H1 (cell line): ENCODE measurements around the gene ZNF667. TPM values are rescaled to one million over a fixed set of nuclear protein-coding genes. Genes with fewer than 3 reads are reported as not detected.

Experiments
- CTCF ChIA-PET: fragments of 300-600 bp; sonication (Branson Sonifier 250); formaldehyde crosslinking; loops from one replicate; lab custom pipeline; 2021; ENCODE audit not compliant: partially characterized antibody; lab: Charles Lee
- POLR2A ChIA-PET: fragments of 300-600 bp; sonication (Branson Sonifier 250); formaldehyde crosslinking; loops from one replicate; lab custom pipeline; 2021; ENCODE audit warnings: inconsistent platforms; ENCODE audit not compliant: partially characterized antibody; lab: Charles Lee
- DNase-seq, 2 experiments: peaks; one replicate each; pipeline versions ENCODE4 v3.0.0 to v3.0.0-alpha.2; 2010 to 2022; ENCODE audit warnings: low spot score in 2 of 2, low read depth in 1 of 2, mixed read lengths in 1 of 2
- FAIRE-seq: peaks from 2 replicates; lab custom pipeline; 2011; peaks lifted over from hg19 to GRCh38; lab: Jason Lieb, UNC
- H2AFZ ChIP-seq: 2 replicates; pipeline ENCODE4 v1.8.1; 2012; ENCODE audit warnings: low read length, inconsistent platforms
- H2AK5ac ChIP-seq: 2 replicates; pipeline ENCODE4 v1.6.1; 2013; ENCODE audit warnings: low read depth, low read length
- H2BK120ac ChIP-seq: replicated peaks from 2 replicates; pipeline ENCODE3; 2013; ENCODE audit warnings: low read depth, low read length, inconsistent platforms
- H2BK12ac ChIP-seq: 2 replicates; pipeline ENCODE4 v1.6.1; 2013; ENCODE audit warnings: low read depth, low read length
- H2BK15ac ChIP-seq: 2 replicates; pipeline ENCODE4 v1.6.1; 2013; ENCODE audit warnings: low read length
- H2BK20ac ChIP-seq: 2 replicates; pipeline ENCODE4 v1.6.1; 2013; ENCODE audit warnings: low read length
- H2BK5ac ChIP-seq: 2 replicates; pipeline ENCODE4 v1.6.1; 2013; ENCODE audit warnings: low read depth, low read length
- H3K14ac ChIP-seq: 2 replicates; pipeline ENCODE4 v1.6.1; 2013; ENCODE audit warnings: inconsistent platforms; ENCODE audit not compliant: insufficient read length
- H3K18ac ChIP-seq: 2 replicates; pipeline ENCODE4 v1.6.1; 2013; ENCODE audit warnings: low read length; ENCODE audit errors: extremely low read depth
- H3K23ac ChIP-seq: 2 replicates; pipeline ENCODE4 v1.6.1; 2013; ENCODE audit warnings: inconsistent platforms; ENCODE audit not compliant: insufficient read length
- H3K23me2 ChIP-seq: 2 replicates; pipeline ENCODE4 v1.6.1; 2013; ENCODE audit warnings: low read depth, low read length
- H3K27ac ChIP-seq: 2 replicates; pipeline ENCODE4 v1.6.1; 2011; ENCODE audit warnings: low read depth, low read length, inconsistent platforms
- H3K27me3 ChIP-seq, 4 experiments: replicated peaks in 1 of 4; 1 replicate in 1 of 4; 2 replicates in 3 of 4; pipeline versions ENCODE4 v1.6.1 to v1.8.1; 2011 to 2013; ENCODE audit warnings: low read length in 3 of 4, mild to moderate bottlenecking in 3 of 4, inconsistent platforms in 2 of 4, mixed read lengths in 2 of 4, moderate library complexity in 1 of 4; ENCODE audit not compliant: control insufficient read depth in 3 of 4, insufficient read depth in 3 of 4; ENCODE audit errors: extremely low read depth in 1 of 4
- H3K36me3 ChIP-seq, 4 experiments: 2 replicates each; pipeline versions ENCODE4 v1.6.1 to v1.8.1; 2011 to 2013; ENCODE audit warnings: mild to moderate bottlenecking in 4 of 4, low read length in 3 of 4, moderate library complexity in 2 of 4, control low read depth in 1 of 4, inconsistent platforms in 1 of 4; ENCODE audit not compliant: insufficient read depth in 4 of 4, control insufficient read depth in 2 of 4
- H3K4ac ChIP-seq: replicated peaks from 2 replicates; pipeline ENCODE3; 2013; ENCODE audit warnings: low read length, low read depth, mixed read lengths, inconsistent platforms; ENCODE audit not compliant: insufficient read length
- H3K4me1 ChIP-seq, 4 experiments: replicated peaks in 1 of 4; 1 replicate in 1 of 4; 2 replicates in 3 of 4; pipeline versions ENCODE4 v1.6.1 to v1.8.1; 2011 to 2013; ENCODE audit warnings: low read length in 3 of 4, inconsistent platforms in 2 of 4, mixed read lengths in 1 of 4; ENCODE audit not compliant: insufficient read depth in 4 of 4, control insufficient read depth in 3 of 4
- H3K4me2 ChIP-seq, 2 experiments: 2 replicates each; pipeline versions ENCODE4 v1.6.1 to v1.8.1; 2011 to 2013; ENCODE audit warnings: low read depth in 2 of 2, low read length in 2 of 2, control low read depth in 1 of 2, inconsistent platforms in 1 of 2, mild to moderate bottlenecking in 1 of 2; ENCODE audit not compliant: insufficient read depth in 1 of 2
- H3K4me3 ChIP-seq, 4 experiments: fragments of 200-600, 300-600 bp in 1 of 4; sonication (generic), shearing (Covaris generic), sonication (Bioruptor Twin) in 1 of 4; 2 replicates each; pipeline versions ENCODE4 v1.5.1 to v1.8.1; 2011 to 2016; ENCODE audit warnings: low read length in 4 of 4, low read depth in 3 of 4, control low read depth in 2 of 4, inconsistent platforms in 2 of 4, mild to moderate bottlenecking in 2 of 4, mixed read lengths in 1 of 4, moderate library complexity in 1 of 4; ENCODE audit not compliant: insufficient read depth in 2 of 4; ENCODE audit errors: extremely low read depth in 1 of 4
- H3K56ac ChIP-seq: replicated peaks from 2 replicates; pipeline ENCODE3; 2013; ENCODE audit warnings: low read depth, mild to moderate bottlenecking, mixed read lengths, low read length, inconsistent platforms; ENCODE audit not compliant: insufficient read length
- H3K79me1 ChIP-seq: 2 replicates; pipeline ENCODE4 v1.6.1; 2013; ENCODE audit warnings: low read depth, low read length, control low read depth
- H3K79me2 ChIP-seq, 2 experiments: 2 replicates each; pipeline versions ENCODE4 v1.6.1 to v1.8.1; 2012 to 2013; ENCODE audit warnings: low read length in 2 of 2, mild to moderate bottlenecking in 2 of 2, inconsistent platforms in 1 of 2; ENCODE audit not compliant: insufficient read depth in 2 of 2, control insufficient read depth in 1 of 2
- H3K9ac ChIP-seq, 4 experiments: replicated peaks in 1 of 4; 1 replicate in 1 of 4; 2 replicates in 3 of 4; pipeline versions ENCODE4 v1.6.1 to v1.8.1; 2011 to 2013; ENCODE audit warnings: low read depth in 3 of 4, low read length in 3 of 4, control low read depth in 2 of 4, mild to moderate bottlenecking in 2 of 4, moderate library complexity in 2 of 4, inconsistent platforms in 1 of 4; ENCODE audit errors: extremely low read depth in 1 of 4
- H3K9me3 ChIP-seq, 2 experiments: 2 replicates each; pipeline versions ENCODE4 v1.6.1 to v1.8.1; 2012 to 2013; ENCODE audit warnings: mild to moderate bottlenecking in 2 of 2, moderate library complexity in 2 of 2, control low read depth in 1 of 2, inconsistent platforms in 1 of 2, low read depth in 1 of 2, low read length in 1 of 2, mixed read lengths in 1 of 2; ENCODE audit not compliant: insufficient read depth in 2 of 2
- H4K20me1 ChIP-seq, 2 experiments: replicated peaks in 1 of 2; 2 replicates each; pipeline versions ENCODE3 to v1.8.1; 2011 to 2013; ENCODE audit warnings: inconsistent platforms in 2 of 2, low read length in 2 of 2, mild to moderate bottlenecking in 1 of 2; ENCODE audit not compliant: insufficient read depth in 2 of 2, control insufficient read depth in 1 of 2
- H4K5ac ChIP-seq: 2 replicates; pipeline ENCODE4 v1.6.1; 2013; ENCODE audit warnings: low read length, low read depth, mixed read lengths, inconsistent platforms; ENCODE audit not compliant: insufficient read length
- H4K8ac ChIP-seq: 2 replicates; pipeline ENCODE4 v1.8.0; 2013; ENCODE audit warnings: mild to moderate bottlenecking, moderate library complexity, low read length, inconsistent platforms; ENCODE audit not compliant: insufficient read depth; ENCODE audit errors: extremely low read depth
- H4K91ac ChIP-seq: replicated peaks from 2 replicates; pipeline ENCODE3; 2013; ENCODE audit warnings: low read length, mixed read lengths, inconsistent platforms; ENCODE audit not compliant: insufficient read length
- EGR1 ChIP-seq: IDR thresholded peaks from 2 replicates; pipeline ENCODE4 v1.6.1; 2011; ENCODE audit warnings: low read depth, low read length, borderline replicate concordance
- HDAC2 ChIP-seq, 2 experiments: fragments of 300-600 bp in 1 of 2; sonication (generic) in 1 of 2; IDR thresholded peaks; 2 replicates each; pipeline ENCODE4 v1.6.1; 2011 to 2012; ENCODE audit warnings: low read depth in 2 of 2, low read length in 2 of 2, mild to moderate bottlenecking in 2 of 2, moderate library complexity in 2 of 2, borderline replicate concordance in 1 of 2, inconsistent platforms in 1 of 2
- RAD21 ChIP-seq, 2 experiments: IDR thresholded peaks in 1 of 2; conservative IDR thresholded peaks in 1 of 2; 2 replicates each; pipeline ENCODE4 v1.6.1; 2011; ENCODE audit warnings: low read depth in 2 of 2, low read length in 2 of 2, improper control_type of control experiment in 1 of 2, inconsistent platforms in 1 of 2, mild to moderate bottlenecking in 1 of 2, moderate library complexity in 1 of 2
- ZNF274 ChIP-seq: IDR thresholded peaks from 2 replicates; pipeline ENCODE4 v1.7.0; 2012; ENCODE audit warnings: low read length, borderline replicate concordance; ENCODE audit errors: extremely low read depth
- WGBS, 2 experiments: shearing (Covaris generic) in 1 of 2; methylation state at CpG; one replicate each; pipeline versions ENCODE4 v1.1.6 to v1.1.7; 2013 to 2015; ENCODE audit warnings: low lambda C conversion rate in 2 of 2, mixed read lengths in 2 of 2, inconsistent platforms in 1 of 2, low coverage in 1 of 2, missing lambda C conversion rate in 1 of 2; ENCODE audit not compliant: insufficient replicate concordance in 2 of 2, insufficient coverage in 1 of 2, insufficient read length in 1 of 2; ENCODE audit errors: extremely low coverage in 1 of 2, missing lambda C conversion rate in 1 of 2; 5-methylcytosine and 5-hydroxymethylcytosine counted together
- polyA plus RNA-seq, 7 experiments: library from polyadenylated mRNA; depleted of rRNA in 3 of 7; stranded (reverse) in 5 of 7; unstranded in 2 of 7; fragments of >200 nt in 5 of 7; fragments of 200-250 nt in 2 of 7; gene quantifications; 1 replicate in 5 of 7; 2 replicates in 1 of 7; 4 replicates in 1 of 7; pipeline versions ENCODE4 v1.2.1 to v1.2.3, GENCODE V29; 2011 to 2013; ENCODE audit warnings: missing spikeins in 2 of 7, mixed read lengths in 2 of 7
- total RNA-seq: library from RNA; stranded (reverse); fragmentation: NEBNext Ultra II Directional; extraction: Animal tissue kit (Norgen Biotek cat#: 25700); gene quantifications from 2 replicates; pipeline ENCODE4 v1.2.1, GENCODE V29; 2021

ZNF667 gene
- total and polyA plus RNA-seq, 2 of the 8 experiments (the other 6 are each of a cell fraction or from before 2014, with no cell fraction given): 4.4 to 10.7 TPM

DNA sequence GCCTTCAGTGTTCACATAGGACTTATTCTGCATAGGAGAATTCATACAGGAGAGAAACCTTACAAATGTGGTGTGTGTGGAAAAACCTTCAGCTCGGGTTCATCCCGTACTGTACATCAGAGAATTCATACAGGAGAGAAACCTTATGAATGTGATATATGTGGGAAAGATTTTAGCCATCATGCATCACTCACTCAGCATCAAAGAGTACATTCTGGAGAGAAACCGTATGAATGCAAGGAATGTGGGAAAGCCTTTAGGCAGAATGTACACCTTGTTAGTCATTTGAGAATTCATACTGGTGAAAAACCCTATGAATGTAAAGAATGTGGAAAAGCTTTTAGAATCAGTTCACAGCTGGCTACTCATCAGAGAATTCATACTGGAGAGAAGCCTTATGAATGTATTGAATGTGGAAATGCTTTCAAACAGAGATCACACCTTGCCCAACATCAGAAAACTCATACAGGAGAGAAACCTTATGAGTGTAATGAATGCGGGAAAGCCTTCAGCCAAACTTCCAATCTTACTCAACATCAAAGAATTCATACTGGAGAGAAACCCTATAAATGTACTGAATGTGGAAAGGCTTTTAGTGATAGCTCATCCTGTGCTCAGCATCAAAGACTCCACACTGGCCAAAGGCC, 48.2 kb upstream of the ZNF667 start:
- H3K9ac ChIP-seq: no peak overlapping the region
- no peak overlapping the region for H2BK5ac ChIP-seq
- TF ChIP-seq RAD21 (IDR thresholded peaks at IDR 0.05 in 1 of 2, conservative IDR thresholded peaks at IDR 0.05 in 1 of 2; ENCODE audit: low read depth in 2 of 2, low read length in 2 of 2) (no peak), ZNF274 (peak; percentile 92), EGR1 (no peak), HDAC2 (IDR thresholded peaks at IDR 0.05; ENCODE audit: borderline replicate concordance in 1 of 2, low read depth in 2 of 2, low read length in 2 of 2) (no peak)

More for the DNA sequence above, 48.2 kb upstream of the ZNF667 start:
- no peak overlapping the region for H3K18ac ChIP-seq
- no peaks in the 10 kb centered on the region for H3K4me1 ChIP-seq
- no peak overlapping the region for H2BK20ac ChIP-seq
- no peaks in the 10 kb centered on the region for H3K27me3 ChIP-seq
- H2AFZ ChIP-seq: no peak overlapping the region
- no peak overlapping the region for H4K91ac ChIP-seq
- ChIA-PET CTCF (interaction anchor here (1.5 kb wide), 1 partner anchor 13 kb away, joined by 4 read pairs; no protein-coding TSS in a partner anchor), POLR2A (interaction anchor here (1.2 kb wide), 1 partner anchor 45 kb away, joined by 3 read pairs; no protein-coding TSS in a partner anchor)
- no peak overlapping the region for H2BK12ac ChIP-seq
- no peak overlapping the region for H2BK15ac ChIP-seq
- H4K8ac ChIP-seq: no peak overlapping the region
- no peak overlapping the region for H2AK5ac ChIP-seq
- H3K56ac ChIP-seq: no peak overlapping the region
- no peaks in the 10 kb centered on the region; a peak in 1 of 8 replicates for H3K36me3 ChIP-seq
- H3K27ac ChIP-seq: no peak overlapping the region
- H2BK120ac ChIP-seq: no peak overlapping the region
- H3K9me3 ChIP-seq: peaks cover 59 to 69% of the 10 kb centered on the region in 2 experiments
- FAIRE-seq: no peak
- no peaks in the 10 kb centered on the region for H3K23me2 ChIP-seq
- no peak overlapping the region for H3K23ac ChIP-seq
- H3K4ac ChIP-seq: no peak overlapping the region
- H3K79me2 ChIP-seq: no peaks in the 10 kb centered on the region
- no peak overlapping the region; a peak in 2 of 8 replicates for H3K4me3 ChIP-seq
- no peak overlapping the region for H3K4me2 ChIP-seq
- H4K20me1 ChIP-seq: no peaks in the 10 kb centered on the region
- 73% methylated on average over 4 of the region's 4 CpGs; no CpG with 5 or more reads in 1 of the 2 experiments for WGBS, 2 experiments
- DNase-seq: no peak
- H3K14ac ChIP-seq: no peak overlapping the region
- no peaks in the 10 kb centered on the region for H3K79me1 ChIP-seq
- H4K5ac ChIP-seq: no peak overlapping the region
